NB4 (cell line): Measurements from ENCODE around the gene MICAL3.

Experiments used
- MYC ChIP-seq: IDR thresholded peaks from 2 replicates; pipeline ENCODE4 v1.6.1; 2011; ENCODE audit warnings: low read depth, low read length
- TF ChIP-seq, protein P1 (sequence below): IDR thresholded peaks from one replicate; pipeline ENCODE4 v1.5.1; 2012; ENCODE audit warnings: low read depth, low read length

DNA sequence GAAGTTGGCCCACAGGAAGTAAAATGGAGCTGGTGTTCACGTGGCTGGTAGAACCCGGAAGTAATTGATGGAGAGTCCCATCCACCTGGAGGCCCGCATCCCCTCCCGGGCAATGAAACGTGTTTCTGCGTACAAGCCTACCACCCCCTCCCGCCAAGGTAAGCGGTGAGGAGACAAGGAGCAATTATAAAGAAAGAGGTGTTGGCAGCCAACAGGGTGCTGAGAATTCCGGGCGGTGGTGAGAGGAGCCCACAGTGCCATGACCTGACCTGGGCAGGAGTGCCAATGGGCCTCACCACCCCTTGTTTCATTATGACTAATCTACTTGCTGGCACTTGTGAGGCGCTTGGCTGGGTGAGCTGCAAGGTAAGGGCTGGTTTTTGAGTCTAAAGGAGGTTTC is 166.3 kb downstream of the MICAL3 start:
- TF ChIP-seq, protein P1, sequence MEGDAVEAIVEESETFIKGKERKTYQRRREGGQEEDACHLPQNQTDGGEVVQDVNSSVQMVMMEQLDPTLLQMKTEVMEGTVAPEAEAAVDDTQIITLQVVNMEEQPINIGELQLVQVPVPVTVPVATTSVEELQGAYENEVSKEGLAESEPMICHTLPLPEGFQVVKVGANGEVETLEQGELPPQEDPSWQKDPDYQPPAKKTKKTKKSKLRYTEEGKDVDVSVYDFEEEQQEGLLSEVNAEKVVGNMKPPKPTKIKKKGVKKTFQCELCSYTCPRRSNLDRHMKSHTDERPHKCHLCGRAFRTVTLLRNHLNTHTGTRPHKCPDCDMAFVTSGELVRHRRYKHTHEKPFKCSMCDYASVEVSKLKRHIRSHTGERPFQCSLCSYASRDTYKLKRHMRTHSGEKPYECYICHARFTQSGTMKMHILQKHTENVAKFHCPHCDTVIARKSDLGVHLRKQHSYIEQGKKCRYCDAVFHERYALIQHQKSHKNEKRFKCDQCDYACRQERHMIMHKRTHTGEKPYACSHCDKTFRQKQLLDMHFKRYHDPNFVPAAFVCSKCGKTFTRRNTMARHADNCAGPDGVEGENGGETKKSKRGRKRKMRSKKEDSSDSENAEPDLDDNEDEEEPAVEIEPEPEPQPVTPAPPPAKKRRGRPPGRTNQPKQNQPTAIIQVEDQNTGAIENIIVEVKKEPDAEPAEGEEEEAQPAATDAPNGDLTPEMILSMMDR, result no peak
- TF ChIP-seq MYC, result no peak
